Muscle layer of colon (tissue), 2 donors: ENCODE results near the gene GPRC5D.
A peak's percentile ranks its signal among the peaks of the same experiment; 100 is the strongest.

ENCODE experiments used
- H3K27ac ChIP-seq: one replicate; pipeline ENCODE4 v1.7.0; 2013; ENCODE audit warnings: low read depth, mild to moderate bottlenecking, low read length, moderate library complexity
- H3K27me3 ChIP-seq, 2 donors: one replicate each; pipeline ENCODE4 v1.7.0; 2013; ENCODE audit warnings: low read length in 2 of 2, mild to moderate bottlenecking in 2 of 2; ENCODE audit not compliant: insufficient read depth in 2 of 2, control insufficient read depth in 1 of 2
- H3K36me3 ChIP-seq: one replicate; pipeline ENCODE4 v1.7.0; 2013; ENCODE audit warnings: mild to moderate bottlenecking, low read length; ENCODE audit not compliant: insufficient read depth
- H3K4me1 ChIP-seq: one replicate; pipeline ENCODE4 v1.7.0; 2013; ENCODE audit warnings: mild to moderate bottlenecking, low read length; ENCODE audit not compliant: insufficient read depth
- H3K4me3 ChIP-seq, 2 donors: one replicate each; pipeline ENCODE4 v1.7.0; 2013; ENCODE audit warnings: low read length in 2 of 2, low read depth in 1 of 2, mild to moderate bottlenecking in 1 of 2, moderate library complexity in 1 of 2
- H3K9ac ChIP-seq: one replicate; pipeline ENCODE4 v1.7.0; 2013; ENCODE audit warnings: low read length
- H3K9me3 ChIP-seq: one replicate; pipeline ENCODE4 v1.7.0; 2013; ENCODE audit warnings: mild to moderate bottlenecking, low read length
- donor health status: abdominal sarcoma.
- donor health status: Adenocarcinoma of cecum.

The GPRC5D gene

GRCh38 chr12:12916135-12916944, 35.6 kb downstream of the GPRC5D start:
- peak overlapping the region in 1 of 2 donors; percentile 5 for H3K4me3 ChIP-seq
- H3K9me3 ChIP-seq: no peaks in the 10 kb centered on the region
- no peaks in the 10 kb centered on the region for H3K4me1 ChIP-seq
- no peak overlapping the region for H3K27ac ChIP-seq
- no peak overlapping the region for H3K9ac ChIP-seq
- H3K36me3 ChIP-seq: no peaks in the 10 kb centered on the region
- H3K27me3 ChIP-seq: no peaks in the 10 kb centered on the region

DNA sequence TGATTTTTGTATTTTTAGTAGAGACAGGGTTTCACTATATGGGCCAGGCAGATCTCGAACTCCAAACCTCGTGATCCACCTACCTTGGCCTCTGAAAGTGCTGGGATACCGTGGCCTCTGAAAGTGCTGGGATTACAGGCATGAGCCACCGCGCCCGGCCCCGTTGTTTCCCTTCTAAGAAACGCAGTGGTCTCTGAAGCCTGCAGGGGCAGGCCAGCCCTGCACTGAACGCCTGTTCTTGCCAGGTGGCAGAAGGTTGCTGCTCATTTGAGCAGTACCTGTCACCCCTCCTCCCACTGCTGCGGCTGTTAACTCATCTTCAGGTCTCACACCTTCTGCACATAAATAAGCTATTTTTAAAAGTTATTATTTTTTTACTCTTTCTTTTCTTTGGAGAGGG, 36.3 kb downstream of the GPRC5D start:
- Histone ChIP-seq H3K4me3 (no peak overlapping the region), H3K36me3 (no peaks in the 10 kb centered on the region), H3K9me3 (no peaks in the 10 kb centered on the region), H3K4me1 (no peaks in the 10 kb centered on the region), H3K9ac (no peak overlapping the region), H3K27me3 (no peaks in the 10 kb centered on the region), H3K27ac (no peak overlapping the region)

GRCh38 chr12:12912711-12913110, 39.3 kb downstream of the GPRC5D start:
- no peaks in the 10 kb centered on the region for H3K4me1 ChIP-seq
- H3K27ac ChIP-seq: no peak overlapping the region
- no peak overlapping the region for H3K4me3 ChIP-seq
- H3K9me3 ChIP-seq: no peaks in the 10 kb centered on the region
- no peaks in the 10 kb centered on the region for H3K27me3 ChIP-seq
- no peaks in the 10 kb centered on the region for H3K36me3 ChIP-seq
- no peak overlapping the region for H3K9ac ChIP-seq

- Histone ChIP-seq H3K27me3 (no peaks in the 10 kb centered on the region), H3K36me3 (no peaks in the 10 kb centered on the region), H3K9me3 (no peaks in the 10 kb centered on the region), H3K4me1 (no peaks in the 10 kb centered on the region), H3K4me3 (no peak overlapping the region), H3K27ac (no peak overlapping the region), H3K9ac (no peak overlapping the region)
These were observed 42.0 kb downstream of the GPRC5D start for GRCh38 chr12:12909995-12910420.

DNA sequence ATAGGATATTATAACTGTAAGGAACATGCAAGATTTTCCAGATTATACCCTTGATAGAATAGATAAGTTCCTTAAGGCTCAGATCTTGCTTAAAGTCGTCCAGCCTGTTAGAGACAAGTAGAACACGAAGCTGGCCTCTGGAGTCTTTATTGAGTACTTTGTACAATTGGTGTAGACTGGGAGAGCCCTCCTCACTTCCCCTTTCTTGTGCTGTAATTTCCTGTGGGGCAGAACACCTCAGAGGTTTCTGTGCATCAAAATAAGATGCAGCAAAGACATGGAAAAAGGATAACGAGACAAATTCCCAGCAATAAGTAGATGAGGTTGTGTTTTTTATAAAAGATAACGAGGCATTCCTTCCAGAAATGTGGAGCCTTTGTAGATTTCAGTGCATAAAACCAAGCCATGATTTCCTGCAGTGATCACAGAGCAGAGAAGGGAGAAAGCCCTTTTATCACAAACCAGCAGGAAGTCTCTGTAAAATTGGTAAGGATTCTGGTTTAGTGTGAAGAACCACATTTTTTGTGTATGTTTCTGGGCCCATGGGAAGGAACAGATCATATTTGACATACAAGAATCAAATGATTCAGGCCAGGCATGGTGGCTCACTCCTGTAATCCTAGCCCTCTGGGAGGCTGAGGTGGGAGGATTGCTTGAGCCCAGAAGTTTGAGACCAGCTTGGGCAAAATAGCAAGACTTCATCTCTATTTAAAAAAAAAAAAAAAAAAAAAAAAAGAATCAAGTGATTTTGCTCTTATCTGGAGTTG, 42.6 kb downstream of the GPRC5D start:
- no peak overlapping the region for H3K9ac ChIP-seq
- H3K27ac ChIP-seq: no peak overlapping the region
- no peaks in the 10 kb centered on the region for H3K36me3 ChIP-seq
- H3K4me1 ChIP-seq: no peaks in the 10 kb centered on the region
- no peaks in the 10 kb centered on the region for H3K27me3 ChIP-seq
- no peaks in the 10 kb centered on the region for H3K9me3 ChIP-seq
- no peak overlapping the region for H3K4me3 ChIP-seq

DNA sequence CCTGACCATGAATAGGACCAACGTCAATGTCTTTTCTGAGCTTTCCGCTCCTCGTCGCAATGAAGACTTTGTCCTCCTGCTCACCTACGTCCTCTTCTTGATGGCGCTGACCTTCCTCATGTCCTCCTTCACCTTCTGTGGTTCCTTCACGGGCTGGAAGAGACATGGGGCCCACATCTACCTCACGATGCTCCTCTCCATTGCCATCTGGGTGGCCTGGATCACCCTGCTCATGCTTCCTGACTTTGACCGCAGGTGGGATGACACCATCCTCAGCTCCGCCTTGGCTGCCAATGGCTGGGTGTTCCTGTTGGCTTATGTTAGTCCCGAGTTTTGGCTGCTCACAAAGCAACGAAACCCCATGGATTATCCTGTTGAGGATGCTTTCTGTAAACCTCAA, 43.3 kb downstream of the GPRC5D start:
- Histone ChIP-seq H3K9ac (no peak overlapping the region), H3K27ac (no peak overlapping the region), H3K4me1 (no peaks in the 10 kb centered on the region), H3K4me3 (no peak overlapping the region), H3K27me3 (no peaks in the 10 kb centered on the region), H3K36me3 (no peaks in the 10 kb centered on the region), H3K9me3 (no peaks in the 10 kb centered on the region)

DNA sequence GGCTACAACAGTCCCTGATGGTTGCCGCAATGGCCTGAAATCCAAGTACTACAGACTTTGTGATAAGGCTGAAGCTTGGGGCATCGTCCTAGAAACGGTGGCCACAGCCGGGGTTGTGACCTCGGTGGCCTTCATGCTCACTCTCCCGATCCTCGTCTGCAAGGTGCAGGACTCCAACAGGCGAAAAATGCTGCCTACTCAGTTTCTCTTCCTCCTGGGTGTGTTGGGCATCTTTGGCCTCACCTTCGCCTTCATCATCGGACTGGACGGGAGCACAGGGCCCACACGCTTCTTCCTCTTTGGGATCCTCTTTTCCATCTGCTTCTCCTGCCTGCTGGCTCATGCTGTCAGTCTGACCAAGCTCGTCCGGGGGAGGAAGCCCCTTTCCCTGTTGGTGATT, 43.7 kb downstream of the GPRC5D start:
- Histone ChIP-seq H3K4me1 (no peaks in the 10 kb centered on the region), H3K9me3 (no peaks in the 10 kb centered on the region), H3K4me3 (no peak overlapping the region), H3K27ac (no peak overlapping the region), H3K36me3 (no peaks in the 10 kb centered on the region), H3K27me3 (no peaks in the 10 kb centered on the region), H3K9ac (no peak overlapping the region)

GRCh38 chr12:12907552-12907951, 44.4 kb downstream of the GPRC5D start:
- no peak overlapping the region for H3K9ac ChIP-seq
- H3K4me3 ChIP-seq: no peak overlapping the region
- no peaks in the 10 kb centered on the region for H3K27me3 ChIP-seq
- H3K27ac ChIP-seq: no peak overlapping the region
- H3K36me3 ChIP-seq: no peaks in the 10 kb centered on the region
- no peaks in the 10 kb centered on the region for H3K9me3 ChIP-seq
- H3K4me1 ChIP-seq: no peaks in the 10 kb centered on the region

- Histone ChIP-seq H3K27ac (no peak overlapping the region), H3K9me3 (no peaks in the 10 kb centered on the region), H3K9ac (no peak overlapping the region), H3K36me3 (no peaks in the 10 kb centered on the region), H3K4me1 (peaks cover 6% of the 10 kb centered on the region), H3K27me3 (no peaks in the 10 kb centered on the region), H3K4me3 (no peak overlapping the region)
These were observed 48.0 kb downstream of the GPRC5D start for GRCh38 chr12:12903642-12904609.

GRCh38 chr12:12902036-12902435, 49.9 kb downstream of the GPRC5D start:
- Histone ChIP-seq H3K27ac (no peak overlapping the region), H3K4me1 (peaks cover 6% of the 10 kb centered on the region), H3K4me3 (no peak overlapping the region), H3K36me3 (no peaks in the 10 kb centered on the region), H3K27me3 (no peaks in the 10 kb centered on the region), H3K9ac (no peak overlapping the region), H3K9me3 (no peaks in the 10 kb centered on the region)

GRCh38 chr12:12901158-12901791, 50.7 kb downstream of the GPRC5D start:
- Histone ChIP-seq H3K9ac (no peak overlapping the region), H3K27ac (no peak overlapping the region), H3K9me3 (no peaks in the 10 kb centered on the region), H3K27me3 (no peaks in the 10 kb centered on the region), H3K4me3 (no peak overlapping the region), H3K4me1 (peaks cover 6% of the 10 kb centered on the region), H3K36me3 (no peaks in the 10 kb centered on the region)
